ENCODE measurements around the gene CPT1C.

DNA sequence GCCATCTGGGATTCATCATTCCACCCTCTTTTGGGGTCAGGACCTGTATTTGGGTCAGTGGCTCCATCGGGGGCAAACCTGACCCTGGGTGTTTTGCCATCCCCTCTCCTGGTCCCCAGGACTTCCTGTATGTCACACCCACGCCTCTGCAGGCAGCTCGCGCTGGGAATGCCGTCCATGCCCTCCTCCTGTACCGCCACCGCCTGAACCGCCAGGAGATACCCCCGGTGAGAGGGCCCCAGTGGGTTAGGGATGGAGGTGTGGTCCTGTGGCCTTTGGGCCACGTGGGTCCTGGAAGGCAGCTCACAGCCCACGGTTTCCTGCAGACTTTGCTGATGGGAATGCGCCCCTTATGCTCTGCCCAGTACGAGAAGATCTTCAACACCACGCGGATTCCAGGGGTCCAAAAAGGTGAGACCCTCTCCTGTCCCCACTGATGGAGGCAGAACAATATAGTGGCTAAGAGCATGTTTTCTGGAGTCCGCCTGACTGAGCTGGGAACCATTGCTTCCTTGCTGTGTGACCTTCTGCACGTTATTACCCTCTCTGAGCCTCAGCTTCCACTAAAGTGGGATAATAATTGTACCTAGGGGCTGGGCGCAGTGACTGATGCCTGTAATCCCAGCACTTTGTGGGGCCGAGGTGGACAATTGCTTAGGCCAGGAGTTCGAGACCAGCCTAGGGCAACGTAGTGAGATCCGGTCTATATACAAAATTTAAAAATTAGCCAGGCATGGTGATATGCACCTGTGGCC, 14.1 kb downstream of the CPT1C start:
- no peak for TF ChIP-seq POLR2A (IDR thresholded peaks at IDR 0.05)
- TF ChIP-seq, protein P1, sequence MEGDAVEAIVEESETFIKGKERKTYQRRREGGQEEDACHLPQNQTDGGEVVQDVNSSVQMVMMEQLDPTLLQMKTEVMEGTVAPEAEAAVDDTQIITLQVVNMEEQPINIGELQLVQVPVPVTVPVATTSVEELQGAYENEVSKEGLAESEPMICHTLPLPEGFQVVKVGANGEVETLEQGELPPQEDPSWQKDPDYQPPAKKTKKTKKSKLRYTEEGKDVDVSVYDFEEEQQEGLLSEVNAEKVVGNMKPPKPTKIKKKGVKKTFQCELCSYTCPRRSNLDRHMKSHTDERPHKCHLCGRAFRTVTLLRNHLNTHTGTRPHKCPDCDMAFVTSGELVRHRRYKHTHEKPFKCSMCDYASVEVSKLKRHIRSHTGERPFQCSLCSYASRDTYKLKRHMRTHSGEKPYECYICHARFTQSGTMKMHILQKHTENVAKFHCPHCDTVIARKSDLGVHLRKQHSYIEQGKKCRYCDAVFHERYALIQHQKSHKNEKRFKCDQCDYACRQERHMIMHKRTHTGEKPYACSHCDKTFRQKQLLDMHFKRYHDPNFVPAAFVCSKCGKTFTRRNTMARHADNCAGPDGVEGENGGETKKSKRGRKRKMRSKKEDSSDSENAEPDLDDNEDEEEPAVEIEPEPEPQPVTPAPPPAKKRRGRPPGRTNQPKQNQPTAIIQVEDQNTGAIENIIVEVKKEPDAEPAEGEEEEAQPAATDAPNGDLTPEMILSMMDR (IDR thresholded peaks at IDR 0.05 in 8 of 11, conservative IDR thresholded peaks at IDR 0.05 in 3 of 11): no peak

Measured in spleen (tissue), 7 donors.